ENCODE results near the gene KARS1.

- TF ChIP-seq, protein P1, sequence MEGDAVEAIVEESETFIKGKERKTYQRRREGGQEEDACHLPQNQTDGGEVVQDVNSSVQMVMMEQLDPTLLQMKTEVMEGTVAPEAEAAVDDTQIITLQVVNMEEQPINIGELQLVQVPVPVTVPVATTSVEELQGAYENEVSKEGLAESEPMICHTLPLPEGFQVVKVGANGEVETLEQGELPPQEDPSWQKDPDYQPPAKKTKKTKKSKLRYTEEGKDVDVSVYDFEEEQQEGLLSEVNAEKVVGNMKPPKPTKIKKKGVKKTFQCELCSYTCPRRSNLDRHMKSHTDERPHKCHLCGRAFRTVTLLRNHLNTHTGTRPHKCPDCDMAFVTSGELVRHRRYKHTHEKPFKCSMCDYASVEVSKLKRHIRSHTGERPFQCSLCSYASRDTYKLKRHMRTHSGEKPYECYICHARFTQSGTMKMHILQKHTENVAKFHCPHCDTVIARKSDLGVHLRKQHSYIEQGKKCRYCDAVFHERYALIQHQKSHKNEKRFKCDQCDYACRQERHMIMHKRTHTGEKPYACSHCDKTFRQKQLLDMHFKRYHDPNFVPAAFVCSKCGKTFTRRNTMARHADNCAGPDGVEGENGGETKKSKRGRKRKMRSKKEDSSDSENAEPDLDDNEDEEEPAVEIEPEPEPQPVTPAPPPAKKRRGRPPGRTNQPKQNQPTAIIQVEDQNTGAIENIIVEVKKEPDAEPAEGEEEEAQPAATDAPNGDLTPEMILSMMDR (IDR thresholded peaks at IDR 0.05): no peak
- TF ChIP-seq POLR2A (IDR thresholded peaks at IDR 0.05) (no peak), POLR2AphosphoS5 (IDR thresholded peaks at IDR 0.05) (no peak)
Measured at GRCh38 chr16:75630052-75630451, 17.4 kb downstream of the KARS1 start.

Measured in gastroesophageal sphincter (tissue), 3 donors.